ENCODE measurements around the gene RFLNA.

GRCh38 chr12:124295431-124296058 lies 652 bp downstream of the RFLNA start:
- TF ChIP-seq CTCF (IDR thresholded peaks at IDR 0.05) (no peak), EZH2phosphoT487 (IDR thresholded peaks at IDR 0.05) (peak; percentile 37)
